HG03342 (cell line): ENCODE results near the gene MCM8.

Experiments
- ATAC-seq: cut with Tn5 transposase; IDR thresholded peaks from one replicate; pipeline ENCODE4 v1.9.1; 2021; ENCODE audit warnings: mild to moderate bottlenecking, moderate library complexity; ENCODE audit not compliant: unreplicated experiment

The MCM8 gene

GRCh38 chr20:6040540-6040939 is 90.1 kb downstream of the MCM8 start:
- ATAC-seq: no peak

- no peak for ATAC-seq
These were observed 90.7 kb downstream of the MCM8 start for GRCh38 chr20:6040958-6041807.

GRCh38 chr20:6041808-6042265 is 91.4 kb downstream of the MCM8 start:
- ATAC-seq: no peak

- ATAC-seq: no peak
These were observed 93.7 kb downstream of the MCM8 start for GRCh38 chr20:6044115-6044514.

GRCh38 chr20:6045566-6045965 is 95.1 kb downstream of the MCM8 start:
- no peak for ATAC-seq

- no peak for ATAC-seq
These were observed 96.0 kb downstream of the MCM8 start for GRCh38 chr20:6046432-6046831.

- no peak for ATAC-seq
These were observed 97.9 kb downstream of the MCM8 start for GRCh38 chr20:6048391-6048790.
